Nephron (organoid): ENCODE measurements around the gene ADRA1B.

Source experiments
- H3K27ac Mint-ChIP-seq, 3 experiments: 2 replicates each; pipeline ENCODE4 v1.8.0; 2020; ENCODE audit warnings: mixed read lengths in 3 of 3, mild to moderate bottlenecking in 2 of 3, moderate library complexity in 1 of 3
- H3K27me3 Mint-ChIP-seq: 2 replicates; pipeline ENCODE4 v1.8.0; 2021; ENCODE audit warnings: low read depth, mild to moderate bottlenecking, moderate library complexity, mixed read lengths
- H3K36me3 Mint-ChIP-seq: 2 replicates; pipeline ENCODE4 v1.8.0; 2020; ENCODE audit warnings: low read depth, mixed read lengths
- H3K4me1 Mint-ChIP-seq: 2 replicates; pipeline ENCODE4 v1.8.0; 2020; ENCODE audit warnings: mixed read lengths
- H3K4me3 Mint-ChIP-seq, 3 experiments: 2 replicates each; pipeline ENCODE4 v1.8.0; 2020; ENCODE audit warnings: mild to moderate bottlenecking in 3 of 3, mixed read lengths in 3 of 3, moderate library complexity in 2 of 3
- H3K9me3 Mint-ChIP-seq: 2 replicates; pipeline ENCODE4 v1.8.0; 2020; ENCODE audit warnings: mixed read lengths
- CTCF ChIP-seq, 3 experiments: fragments of 200-600 bp; sonication (generic); IDR thresholded peaks; one replicate each; pipeline ENCODE4 v1.5.0; 2021; ENCODE audit warnings: antibody characterized with exemption in 3 of 3; ENCODE audit not compliant: unreplicated experiment in 3 of 3

The ADRA1B gene

GRCh38 chr5:159971038-159971437, 54.8 kb downstream of the ADRA1B start:
- H3K4me1 Mint-ChIP-seq, result peaks cover 4% of the 10 kb centered on the region
- H3K27ac Mint-ChIP-seq, result no peak overlapping the region
- no peak for TF ChIP-seq CTCF (IDR thresholded peaks at IDR 0.05; ENCODE audit: unreplicated experiment in 3 of 3)
- peaks cover 93% of the 10 kb centered on the region for H3K27me3 Mint-ChIP-seq
- peak overlapping the region in 2 of 3 experiments; percentile 64 to 69 for H3K4me3 Mint-ChIP-seq
- no peaks in the 10 kb centered on the region for H3K36me3 Mint-ChIP-seq
- no peaks in the 10 kb centered on the region for H3K9me3 Mint-ChIP-seq

- Mint-ChIP-seq H3K4me1 (peaks cover 4% of the 10 kb centered on the region), H3K9me3 (no peaks in the 10 kb centered on the region), H3K36me3 (no peaks in the 10 kb centered on the region), H3K27me3 (peaks cover 93% of the 10 kb centered on the region), H3K4me3 (peak overlapping the region; percentile 64 to 69 (median 68)), H3K27ac (no peak overlapping the region)
- TF ChIP-seq CTCF (IDR thresholded peaks at IDR 0.05; ENCODE audit: unreplicated experiment in 3 of 3), result no peak
Measured at GRCh38 chr5:159971514-159971913, 55.2 kb downstream of the ADRA1B start.

- Mint-ChIP-seq H3K4me3 (peak overlapping the region in 2 of 3 experiments; percentile 64 to 69), H3K9me3 (no peaks in the 10 kb centered on the region), H3K4me1 (peaks cover 4% of the 10 kb centered on the region), H3K27me3 (peaks cover 93% of the 10 kb centered on the region), H3K27ac (no peak overlapping the region), H3K36me3 (no peaks in the 10 kb centered on the region)
- no peak for TF ChIP-seq CTCF (IDR thresholded peaks at IDR 0.05; ENCODE audit: unreplicated experiment in 3 of 3)
Measured at GRCh38 chr5:159971931-159972461, 55.7 kb downstream of the ADRA1B start.

- H3K27me3 Mint-ChIP-seq, result peaks cover 93% of the 10 kb centered on the region
- no peaks in the 10 kb centered on the region for H3K9me3 Mint-ChIP-seq
- peak overlapping the region; percentile 79 to 80 (median 79) for H3K4me3 Mint-ChIP-seq
- peaks cover 4% of the 10 kb centered on the region for H3K4me1 Mint-ChIP-seq
- H3K27ac Mint-ChIP-seq, result no peak overlapping the region
- H3K36me3 Mint-ChIP-seq, result no peaks in the 10 kb centered on the region
- no peak for TF ChIP-seq CTCF (IDR thresholded peaks at IDR 0.05; ENCODE audit: unreplicated experiment in 3 of 3)
Measured at GRCh38 chr5:159972538-159973362, 56.5 kb downstream of the ADRA1B start.

GRCh38 chr5:159975462-159976019, 59.3 kb downstream of the ADRA1B start:
- peaks cover 94% of the 10 kb centered on the region for H3K27me3 Mint-ChIP-seq
- no peak for TF ChIP-seq CTCF (IDR thresholded peaks at IDR 0.05; ENCODE audit: unreplicated experiment in 3 of 3)

More at GRCh38 chr5:159975462-159976019, 59.3 kb downstream of the ADRA1B start:
- Mint-ChIP-seq H3K27ac (no peak overlapping the region), H3K36me3 (no peaks in the 10 kb centered on the region), H3K4me1 (peaks cover 4% of the 10 kb centered on the region), H3K4me3 (no peak overlapping the region), H3K9me3 (no peaks in the 10 kb centered on the region)
